GM21737 (cell line): ENCODE data around the gene OR2J3.
"Not testable (repeated sequence)": the region's sequence is repeated elsewhere in the genome, so short reads cannot be mapped to it uniquely, and the experiment has no call there.

ENCODE experiments used
- ATAC-seq: cut with Tn5 transposase; IDR thresholded peaks from one replicate; pipeline ENCODE4 v1.9.1; 2021; ENCODE audit warnings: mild to moderate bottlenecking, moderate library complexity; ENCODE audit not compliant: unreplicated experiment

Gene OR2J3

GRCh38 chr6:29107758-29108157 lies at the start of gene OR2J3:
Gene OR2J3, plus strand, starts transcription at chr6:29108058. Its CDS starts 3,833 bp downstream, at chr6:29111891.
- ATAC-seq, result no peak

GRCh38 chr6:29071831-29072723 lies 35.8 kb upstream of the OR2J3 start:
- no peak for ATAC-seq

GRCh38 chr6:29079203-29079602 lies 28.7 kb upstream of the OR2J3 start:
- ATAC-seq, result no peak

- no peak for ATAC-seq
These were observed 26.5 kb upstream of the OR2J3 start for GRCh38 chr6:29081312-29081711.

GRCh38 chr6:29082457-29082856 lies 25.4 kb upstream of the OR2J3 start:
- ATAC-seq, result no peak

- no peak for ATAC-seq
These were observed 20.6 kb upstream of the OR2J3 start, which contains the start of gene OR2B3 for GRCh38 chr6:29087213-29087612. Gene OR2B3, minus strand, starts transcription at chr6:29087313. Its CDS starts 65 bp downstream, at chr6:29087248.

GRCh38 chr6:29092957-29093356 lies 14.9 kb upstream of the OR2J3 start:
- no peak for ATAC-seq

- ATAC-seq, result no peak
These were observed 10.1 kb upstream of the OR2J3 start for GRCh38 chr6:29097803-29098202.

- ATAC-seq, result no peak
These were observed 8.7 kb upstream of the OR2J3 start, which contains the start of gene OR2J1 for GRCh38 chr6:29099190-29099589. Gene OR2J1, plus strand, starts transcription at chr6:29099490. Its CDS starts 1,453 bp downstream, at chr6:29100943.

GRCh38 chr6:29112135-29112534 lies 4.3 kb downstream of the OR2J3 start:
- ATAC-seq, result no peak

GRCh38 chr6:29114964-29115363 lies 7.1 kb downstream of the OR2J3 start:
- not testable (repeated sequence) for ATAC-seq

GRCh38 chr6:29129326-29130012 lies 21.6 kb downstream of the OR2J3 start:
- no peak for ATAC-seq

- no peak for ATAC-seq
These were observed 22.8 kb downstream of the OR2J3 start for GRCh38 chr6:29130644-29131043.

GRCh38 chr6:29131691-29132090 lies 23.8 kb downstream of the OR2J3 start:
- no peak for ATAC-seq

GRCh38 chr6:29137724-29138123 lies 29.9 kb downstream of the OR2J3 start:
- ATAC-seq, result no peak

GRCh38 chr6:29141606-29142005 lies 33.7 kb downstream of the OR2J3 start:
- no peak for ATAC-seq

GRCh38 chr6:29142309-29142708 lies 34.5 kb downstream of the OR2J3 start:
- no peak for ATAC-seq

GRCh38 chr6:29146179-29146578 lies 38.3 kb downstream of the OR2J3 start:
- no peak for ATAC-seq

- no peak for ATAC-seq
These were observed 39.2 kb downstream of the OR2J3 start for GRCh38 chr6:29147074-29147473.

- ATAC-seq, result not testable (repeated sequence)
These were observed 41.6 kb downstream of the OR2J3 start for GRCh38 chr6:29149444-29149843.

GRCh38 chr6:29153083-29153482 lies 45.2 kb downstream of the OR2J3 start:
- no peak for ATAC-seq

GRCh38 chr6:29155182-29155581 lies 47.3 kb downstream of the OR2J3 start:
- not testable (repeated sequence) for ATAC-seq
